ENCODE measurements around the gene NDUFS4.

The NDUFS4 gene

GRCh38 chr5:53712327-53712726 lies 151.9 kb downstream of the NDUFS4 start:
- H3K4me3 ChIP-seq (replicated peaks; ENCODE audit: low read depth, low read length), result no peak overlapping the region
- TF ChIP-seq, protein P1, sequence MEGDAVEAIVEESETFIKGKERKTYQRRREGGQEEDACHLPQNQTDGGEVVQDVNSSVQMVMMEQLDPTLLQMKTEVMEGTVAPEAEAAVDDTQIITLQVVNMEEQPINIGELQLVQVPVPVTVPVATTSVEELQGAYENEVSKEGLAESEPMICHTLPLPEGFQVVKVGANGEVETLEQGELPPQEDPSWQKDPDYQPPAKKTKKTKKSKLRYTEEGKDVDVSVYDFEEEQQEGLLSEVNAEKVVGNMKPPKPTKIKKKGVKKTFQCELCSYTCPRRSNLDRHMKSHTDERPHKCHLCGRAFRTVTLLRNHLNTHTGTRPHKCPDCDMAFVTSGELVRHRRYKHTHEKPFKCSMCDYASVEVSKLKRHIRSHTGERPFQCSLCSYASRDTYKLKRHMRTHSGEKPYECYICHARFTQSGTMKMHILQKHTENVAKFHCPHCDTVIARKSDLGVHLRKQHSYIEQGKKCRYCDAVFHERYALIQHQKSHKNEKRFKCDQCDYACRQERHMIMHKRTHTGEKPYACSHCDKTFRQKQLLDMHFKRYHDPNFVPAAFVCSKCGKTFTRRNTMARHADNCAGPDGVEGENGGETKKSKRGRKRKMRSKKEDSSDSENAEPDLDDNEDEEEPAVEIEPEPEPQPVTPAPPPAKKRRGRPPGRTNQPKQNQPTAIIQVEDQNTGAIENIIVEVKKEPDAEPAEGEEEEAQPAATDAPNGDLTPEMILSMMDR (IDR thresholded peaks at IDR 0.05; ENCODE audit: low read length, missing control alignments), result no peak
- DNase-seq (ENCODE audit: low read depth), result no peak

- DNase-seq (ENCODE audit: low read depth), result no peak
- no peak overlapping the region for H3K4me3 ChIP-seq (replicated peaks; ENCODE audit: low read depth, low read length)
- TF ChIP-seq, protein P1 (IDR thresholded peaks at IDR 0.05; ENCODE audit: low read length, missing control alignments), result no peak
Observed at GRCh38 chr5:53713978-53714666, 153.7 kb downstream of the NDUFS4 start.

- no peak for DNase-seq (ENCODE audit: low read depth)
- no peak overlapping the region for H3K4me3 ChIP-seq (replicated peaks; ENCODE audit: low read depth, low read length)
- TF ChIP-seq, protein P1 (IDR thresholded peaks at IDR 0.05; ENCODE audit: low read length, missing control alignments), result no peak
Observed at GRCh38 chr5:53714667-53715010, 154.2 kb downstream of the NDUFS4 start.

GRCh38 chr5:53726121-53726520 lies 165.7 kb downstream of the NDUFS4 start:
- H3K4me3 ChIP-seq (replicated peaks; ENCODE audit: low read depth, low read length), result no peak overlapping the region
- no peak for DNase-seq (ENCODE audit: low read depth)
- TF ChIP-seq, protein P1 (IDR thresholded peaks at IDR 0.05; ENCODE audit: low read length, missing control alignments), result no peak

DNA sequence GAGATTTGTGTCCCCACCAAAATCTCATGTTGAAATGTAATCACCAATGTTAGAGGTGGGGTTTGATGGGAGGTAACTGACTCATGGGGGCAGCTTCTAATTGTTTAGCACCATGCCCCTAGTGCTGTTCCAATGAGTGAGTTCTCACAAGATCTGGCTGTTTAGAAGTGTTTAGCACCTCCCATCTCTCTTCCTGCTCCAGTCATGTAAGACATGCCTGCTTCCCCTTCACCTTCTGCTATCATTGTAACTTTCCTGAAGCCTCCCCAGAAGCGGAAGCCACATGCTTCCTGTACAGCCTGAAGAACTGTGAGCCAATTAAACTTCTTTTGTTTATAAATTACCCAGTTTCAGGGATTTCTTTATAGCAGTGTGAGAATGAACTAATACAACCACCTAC lies 170.5 kb downstream of the NDUFS4 start:
- DNase-seq (ENCODE audit: low read depth), result peak; percentile 30
- TF ChIP-seq, protein P1 (IDR thresholded peaks at IDR 0.05; ENCODE audit: low read length, missing control alignments), result no peak
- no peak overlapping the region for H3K4me3 ChIP-seq (replicated peaks; ENCODE audit: low read depth, low read length)
